ENCODE measurements around the gene MAPK13.
A peak's percentile ranks its signal among the peaks of the same experiment; 100 is the strongest.

Gene MAPK13

DNA sequence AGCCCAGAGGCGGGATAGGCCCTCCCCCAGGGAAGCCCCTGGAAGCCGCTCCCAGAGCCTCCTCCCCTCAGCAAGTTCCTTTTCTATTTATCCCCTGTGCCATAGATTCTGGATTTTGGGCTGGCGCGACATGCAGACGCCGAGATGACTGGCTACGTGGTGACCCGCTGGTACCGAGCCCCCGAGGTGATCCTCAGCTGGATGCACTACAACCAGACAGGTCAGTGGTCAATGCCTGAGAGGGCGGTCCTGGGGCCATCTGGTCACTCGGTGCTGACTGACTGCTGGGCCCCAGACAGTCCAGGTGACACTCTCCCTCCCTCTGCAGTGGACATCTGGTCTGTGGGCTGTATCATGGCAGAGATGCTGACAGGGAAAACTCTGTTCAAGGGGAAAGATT lies 6.2 kb downstream of the MAPK13 start:
- H3K27ac ChIP-seq = no peak overlapping the region
- TF ChIP-seq CTCF (IDR thresholded peaks at IDR 0.05; ENCODE audit: low read depth, low read length, missing control alignments) = no peak
- H3K4me3 ChIP-seq (ENCODE audit: low read depth, low read length) = no peak overlapping the region
- H3K36me3 ChIP-seq (replicated peaks) = no peaks in the 10 kb centered on the region
- no peaks in the 10 kb centered on the region for H3K27me3 ChIP-seq (replicated peaks)
- no peak for DNase-seq
- in situ Hi-C loops (cut with HindIII; ENCODE audit: low pct_ligation_motif_present, low sequenced_read_pairs) = no loop called here

DNA sequence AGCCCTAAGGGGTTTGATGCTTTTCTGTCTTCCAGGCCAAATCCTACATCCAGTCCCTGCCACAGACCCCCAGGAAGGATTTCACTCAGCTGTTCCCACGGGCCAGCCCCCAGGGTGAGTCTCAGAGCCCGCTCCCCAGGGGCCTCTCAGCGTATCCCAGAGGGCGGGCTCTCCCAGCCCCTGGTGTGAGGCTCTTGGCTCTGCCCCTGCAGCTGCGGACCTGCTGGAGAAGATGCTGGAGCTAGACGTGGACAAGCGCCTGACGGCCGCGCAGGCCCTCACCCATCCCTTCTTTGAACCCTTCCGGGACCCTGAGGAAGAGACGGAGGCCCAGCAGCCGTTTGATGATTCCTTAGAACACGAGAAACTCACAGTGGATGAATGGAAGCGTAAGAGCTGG lies 8.4 kb downstream of the MAPK13 start:
- DNase-seq = no peak
- TF ChIP-seq CTCF (IDR thresholded peaks at IDR 0.05; ENCODE audit: low read depth, low read length, missing control alignments) = no peak
- Histone ChIP-seq H3K36me3 (replicated peaks) (no peaks in the 10 kb centered on the region), H3K4me3 (ENCODE audit: low read depth, low read length) (no peak overlapping the region), H3K27ac (no peak overlapping the region), H3K27me3 (replicated peaks) (no peaks in the 10 kb centered on the region)
- in situ Hi-C loops (cut with HindIII; ENCODE audit: low pct_ligation_motif_present, low sequenced_read_pairs) = no loop called here

DNA sequence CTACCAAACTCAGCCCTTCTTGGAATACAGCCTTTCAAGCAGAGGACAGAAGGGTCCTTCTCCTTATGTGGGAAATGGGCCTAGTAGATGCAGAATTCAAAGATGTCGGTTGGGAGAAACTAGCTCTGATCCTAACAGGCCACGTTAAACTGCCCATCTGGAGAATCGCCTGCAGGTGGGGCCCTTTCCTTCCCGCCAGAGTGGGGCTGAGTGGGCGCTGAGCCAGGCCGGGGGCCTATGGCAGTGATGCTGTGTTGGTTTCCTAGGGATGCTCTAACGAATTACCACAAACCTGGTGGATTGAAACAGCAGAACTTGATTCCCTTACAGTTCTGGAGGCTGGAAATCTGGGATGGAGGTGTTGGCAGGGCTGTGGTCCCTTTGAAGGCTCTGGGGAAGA lies 9.1 kb downstream of the MAPK13 start:
- Histone ChIP-seq H3K27ac (no peak overlapping the region), H3K4me3 (ENCODE audit: low read depth, low read length) (no peak overlapping the region), H3K27me3 (replicated peaks) (no peaks in the 10 kb centered on the region), H3K36me3 (replicated peaks) (no peaks in the 10 kb centered on the region)
- no peak for DNase-seq
- in situ Hi-C loops (cut with HindIII; ENCODE audit: low pct_ligation_motif_present, low sequenced_read_pairs) = no loop called here
- peak; percentile 67 for TF ChIP-seq CTCF (IDR thresholded peaks at IDR 0.05; ENCODE audit: low read depth, low read length, missing control alignments)

GRCh38 chr6:36139991-36140710 lies 9.8 kb downstream of the MAPK13 start:
- DNase-seq = no peak
- no peaks in the 10 kb centered on the region for H3K27me3 ChIP-seq (replicated peaks)
- no peak for TF ChIP-seq CTCF (IDR thresholded peaks at IDR 0.05; ENCODE audit: low read depth, low read length, missing control alignments)
- in situ Hi-C loops (cut with HindIII; ENCODE audit: low pct_ligation_motif_present, low sequenced_read_pairs) = no loop called here
- H3K36me3 ChIP-seq (replicated peaks) = no peaks in the 10 kb centered on the region
- no peak overlapping the region for H3K4me3 ChIP-seq (ENCODE audit: low read depth, low read length)
- no peak overlapping the region for H3K27ac ChIP-seq

GRCh38 chr6:36141091-36141490 lies 10.8 kb downstream of the MAPK13 start:
- no peaks in the 10 kb centered on the region for H3K36me3 ChIP-seq (replicated peaks)
- H3K27ac ChIP-seq = no peak overlapping the region
- H3K27me3 ChIP-seq (replicated peaks) = no peaks in the 10 kb centered on the region
- TF ChIP-seq CTCF (IDR thresholded peaks at IDR 0.05; ENCODE audit: low read depth, low read length, missing control alignments) = no peak
- in situ Hi-C loops (cut with HindIII; ENCODE audit: low pct_ligation_motif_present, low sequenced_read_pairs) = no loop called here
- DNase-seq = no peak
- no peak overlapping the region for H3K4me3 ChIP-seq (ENCODE audit: low read depth, low read length)

DNA sequence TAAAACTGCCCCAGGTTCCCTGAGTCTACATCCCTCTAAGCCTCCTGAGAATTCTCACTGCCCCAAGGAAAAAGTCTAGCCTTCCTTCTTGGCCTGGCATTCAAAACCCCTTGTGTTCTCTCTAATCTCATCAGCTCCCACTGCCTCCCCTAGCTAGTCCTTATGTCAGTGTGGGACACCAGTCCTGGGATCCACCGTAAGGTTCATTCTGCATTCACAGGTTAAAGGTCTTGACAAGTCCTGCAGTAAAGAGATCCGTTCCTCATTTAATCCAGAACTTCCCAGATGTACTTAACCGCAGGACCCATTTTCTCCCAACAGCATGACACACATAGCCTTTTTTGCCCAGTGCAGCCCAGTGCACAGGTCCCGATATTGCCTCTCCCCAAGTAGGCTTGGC lies 11.6 kb downstream of the MAPK13 start:
- Histone ChIP-seq H3K27ac (no peak overlapping the region), H3K36me3 (replicated peaks) (no peaks in the 10 kb centered on the region), H3K4me3 (ENCODE audit: low read depth, low read length) (no peak overlapping the region), H3K27me3 (replicated peaks) (no peaks in the 10 kb centered on the region)
- TF ChIP-seq CTCF (IDR thresholded peaks at IDR 0.05; ENCODE audit: low read depth, low read length, missing control alignments) = no peak
- no peak for DNase-seq
- in situ Hi-C loops (cut with HindIII; ENCODE audit: low pct_ligation_motif_present, low sequenced_read_pairs) = no loop called here

All from brain microvascular endothelial cell (primary cell).